ENCODE results near the gene DMD. TPM values are rescaled to one million over a fixed set of nuclear protein-coding genes. Genes with fewer than 3 reads are reported as not detected.

DMD gene
- total RNA-seq, 3 donors from 2014 or later (not counting 1 experiment from before 2014, with no cell fraction given): not detected

DNA sequence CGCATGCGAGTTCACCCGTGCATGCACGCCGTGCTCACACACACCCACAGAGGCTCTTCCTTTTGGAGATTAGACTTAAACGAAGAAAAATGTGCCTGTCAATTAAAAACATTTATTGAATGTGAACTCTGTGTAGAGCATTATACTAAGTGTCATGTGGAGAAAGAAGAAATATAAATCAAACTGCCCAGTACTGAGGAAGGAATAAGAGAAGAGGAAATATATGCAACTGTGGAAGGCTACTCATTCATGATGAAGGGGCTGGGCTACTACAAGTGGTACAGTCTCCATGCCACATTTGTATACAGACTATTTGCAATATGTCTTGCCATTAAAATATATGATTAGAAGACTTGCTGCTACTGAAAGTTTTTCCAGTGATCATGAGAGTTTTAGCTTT lies 714.7 kb downstream of the DMD start:
- Histone ChIP-seq H3K27me3 (ENCODE audit: control insufficient read depth, insufficient read depth, low read length) (no peaks in the 10 kb centered on the region), H3K36me3 (ENCODE audit: control insufficient read depth, insufficient read depth, low read length) (no peaks in the 10 kb centered on the region), H3K4me3 (ENCODE audit: low read length) (no peak overlapping the region), H3K4me1 (ENCODE audit: control insufficient read depth, insufficient read depth, low read length) (no peaks in the 10 kb centered on the region), H3K9me3 (ENCODE audit: control insufficient read depth, insufficient read depth, low read length) (no peaks in the 10 kb centered on the region), H3K27ac (ENCODE audit: low read length) (no peak overlapping the region)
- Mint-ChIP-seq H3K27me3 (ENCODE audit: low read depth in 2 of 2) (no peaks in the 10 kb centered on the region), H3K36me3 (no peaks in the 10 kb centered on the region), H3K27ac (no peak overlapping the region), H3K4me1 (no peaks in the 10 kb centered on the region), H3K9me3 (no peaks in the 10 kb centered on the region), H3K4me3 (no peak overlapping the region)
- WGBS (ENCODE audit: insufficient coverage): 81% methylated on average over 2 of the region's 6 CpGs
- ATAC-seq (no peak), DNase-seq (no peak)
- intact Hi-C loops (cut with micrococcal nuclease): no loop called here
- TF ChIP-seq, protein P1, sequence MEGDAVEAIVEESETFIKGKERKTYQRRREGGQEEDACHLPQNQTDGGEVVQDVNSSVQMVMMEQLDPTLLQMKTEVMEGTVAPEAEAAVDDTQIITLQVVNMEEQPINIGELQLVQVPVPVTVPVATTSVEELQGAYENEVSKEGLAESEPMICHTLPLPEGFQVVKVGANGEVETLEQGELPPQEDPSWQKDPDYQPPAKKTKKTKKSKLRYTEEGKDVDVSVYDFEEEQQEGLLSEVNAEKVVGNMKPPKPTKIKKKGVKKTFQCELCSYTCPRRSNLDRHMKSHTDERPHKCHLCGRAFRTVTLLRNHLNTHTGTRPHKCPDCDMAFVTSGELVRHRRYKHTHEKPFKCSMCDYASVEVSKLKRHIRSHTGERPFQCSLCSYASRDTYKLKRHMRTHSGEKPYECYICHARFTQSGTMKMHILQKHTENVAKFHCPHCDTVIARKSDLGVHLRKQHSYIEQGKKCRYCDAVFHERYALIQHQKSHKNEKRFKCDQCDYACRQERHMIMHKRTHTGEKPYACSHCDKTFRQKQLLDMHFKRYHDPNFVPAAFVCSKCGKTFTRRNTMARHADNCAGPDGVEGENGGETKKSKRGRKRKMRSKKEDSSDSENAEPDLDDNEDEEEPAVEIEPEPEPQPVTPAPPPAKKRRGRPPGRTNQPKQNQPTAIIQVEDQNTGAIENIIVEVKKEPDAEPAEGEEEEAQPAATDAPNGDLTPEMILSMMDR (IDR thresholded peaks at IDR 0.05): no peak

DNA sequence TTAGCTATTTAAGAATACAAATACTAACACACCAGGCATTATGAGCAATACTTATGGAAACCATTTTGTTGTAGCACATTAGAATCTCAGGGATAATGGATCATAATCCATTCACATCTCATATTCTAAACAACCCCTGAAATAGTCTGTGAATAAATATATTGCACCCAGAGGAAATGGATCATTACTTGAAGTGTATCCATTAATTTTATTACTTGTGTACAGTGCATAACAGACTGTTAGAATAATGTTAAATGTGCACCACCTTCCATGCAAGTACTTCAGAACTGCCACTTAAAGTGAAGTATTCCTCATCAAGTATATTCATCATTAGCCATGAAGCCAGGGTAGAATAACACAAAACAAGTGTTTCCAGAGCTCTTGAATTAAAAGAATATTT lies 715.5 kb downstream of the DMD start:
- H3K4me3 ChIP-seq (ENCODE audit: low read length): no peak overlapping the region
- H3K27ac ChIP-seq (ENCODE audit: low read length): no peak overlapping the region
- H3K36me3 ChIP-seq (ENCODE audit: control insufficient read depth, insufficient read depth, low read length): no peaks in the 10 kb centered on the region
- TF ChIP-seq, protein P1 (IDR thresholded peaks at IDR 0.05): no peak
- no peaks in the 10 kb centered on the region for H3K36me3 Mint-ChIP-seq
- H3K9me3 Mint-ChIP-seq: no peaks in the 10 kb centered on the region
- H3K4me3 Mint-ChIP-seq: no peak overlapping the region
- no peaks in the 10 kb centered on the region for H3K4me1 ChIP-seq (ENCODE audit: control insufficient read depth, insufficient read depth, low read length)
- no peaks in the 10 kb centered on the region for H3K9me3 ChIP-seq (ENCODE audit: control insufficient read depth, insufficient read depth, low read length)
- intact Hi-C loops (cut with micrococcal nuclease): no loop called here
- DNase-seq: no peak
- H3K27ac Mint-ChIP-seq: no peak overlapping the region
- H3K4me1 Mint-ChIP-seq: no peaks in the 10 kb centered on the region
- H3K27me3 ChIP-seq (ENCODE audit: control insufficient read depth, insufficient read depth, low read length): no peaks in the 10 kb centered on the region
- no peak for ATAC-seq
- no peaks in the 10 kb centered on the region for H3K27me3 Mint-ChIP-seq (ENCODE audit: low read depth in 2 of 2)

DNA sequence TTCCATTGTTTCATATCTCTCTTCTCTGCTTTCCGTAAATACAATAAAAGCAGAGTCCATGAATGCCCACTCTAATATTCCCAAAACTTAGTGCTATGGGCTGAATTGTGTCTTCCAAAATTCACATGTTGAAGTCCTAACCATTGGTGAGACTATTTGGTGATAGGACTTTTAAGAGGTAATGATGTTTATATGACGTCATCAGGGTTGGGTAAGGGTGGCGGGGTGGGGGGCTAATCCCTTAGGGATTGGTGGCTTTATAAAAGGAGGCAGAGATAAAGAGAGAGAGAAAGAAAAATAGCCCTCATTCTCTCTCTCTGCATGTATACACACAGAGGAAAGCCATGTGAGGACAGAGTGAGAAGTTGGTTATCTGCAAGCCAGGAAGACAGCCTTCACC lies 722.2 kb downstream of the DMD start:
- Histone ChIP-seq H3K4me1 (ENCODE audit: control insufficient read depth, insufficient read depth, low read length) (no peaks in the 10 kb centered on the region), H3K4me3 (ENCODE audit: low read length) (no peak overlapping the region), H3K27me3 (ENCODE audit: control insufficient read depth, insufficient read depth, low read length) (no peaks in the 10 kb centered on the region), H3K36me3 (ENCODE audit: control insufficient read depth, insufficient read depth, low read length) (no peaks in the 10 kb centered on the region), H3K27ac (ENCODE audit: low read length) (no peak overlapping the region), H3K9me3 (ENCODE audit: control insufficient read depth, insufficient read depth, low read length) (no peaks in the 10 kb centered on the region)
- TF ChIP-seq, protein P1 (IDR thresholded peaks at IDR 0.05): no peak
- H3K4me1 Mint-ChIP-seq: no peaks in the 10 kb centered on the region
- 71% methylated on average over 1 of the region's 3 CpGs for WGBS (ENCODE audit: insufficient coverage)
- no peak for ATAC-seq
- H3K36me3 Mint-ChIP-seq: no peaks in the 10 kb centered on the region
- no peaks in the 10 kb centered on the region for H3K27me3 Mint-ChIP-seq (ENCODE audit: low read depth in 2 of 2)
- H3K27ac Mint-ChIP-seq: no peak overlapping the region
- H3K4me3 Mint-ChIP-seq: no peak overlapping the region
- intact Hi-C loops (cut with micrococcal nuclease): no loop called here
- H3K9me3 Mint-ChIP-seq: no peaks in the 10 kb centered on the region
- no peak for DNase-seq

DNA sequence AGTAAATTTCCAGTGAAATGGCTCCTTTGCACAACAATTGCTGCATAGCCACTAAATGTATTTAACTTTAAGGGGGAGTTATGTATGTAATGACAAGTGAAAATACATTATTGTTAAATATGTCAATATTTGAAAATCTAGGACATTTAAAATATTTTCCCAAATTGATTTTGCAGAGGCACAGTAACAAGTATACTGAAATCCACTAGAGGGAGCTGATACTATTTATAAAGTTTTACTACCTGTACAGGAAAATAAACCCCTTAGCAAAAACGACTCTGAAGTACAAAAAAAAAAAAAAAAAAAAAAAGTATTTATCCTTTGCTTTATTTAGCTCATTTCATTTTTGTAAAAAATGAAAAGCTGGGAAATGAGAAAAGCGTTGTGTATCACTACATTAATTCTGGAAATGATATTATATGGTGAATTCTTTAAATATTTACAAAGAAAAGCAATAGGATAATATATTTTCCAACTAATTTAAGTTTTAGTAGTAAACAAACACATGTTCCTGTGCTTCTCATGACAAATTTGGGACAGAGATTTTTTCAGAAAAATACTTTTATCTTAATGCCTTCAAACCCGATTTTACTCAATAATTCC lies 727.7 kb downstream of the DMD start:
- no peak overlapping the region for H3K4me3 ChIP-seq (ENCODE audit: low read length)
- H3K9me3 Mint-ChIP-seq: no peaks in the 10 kb centered on the region
- H3K27me3 ChIP-seq (ENCODE audit: control insufficient read depth, insufficient read depth, low read length): no peaks in the 10 kb centered on the region
- H3K27ac Mint-ChIP-seq: no peak overlapping the region
- no peak overlapping the region for H3K27ac ChIP-seq (ENCODE audit: low read length)
- intact Hi-C loops (cut with micrococcal nuclease): no loop called here
- no peaks in the 10 kb centered on the region for H3K36me3 ChIP-seq (ENCODE audit: control insufficient read depth, insufficient read depth, low read length)
- H3K27me3 Mint-ChIP-seq (ENCODE audit: low read depth in 2 of 2): no peaks in the 10 kb centered on the region
- no CpG with 5 or more reads among the region's 3 CpGs for WGBS (ENCODE audit: insufficient coverage)
- no peak overlapping the region for H3K4me3 Mint-ChIP-seq
- no peaks in the 10 kb centered on the region for H3K4me1 Mint-ChIP-seq
- no peaks in the 10 kb centered on the region for H3K9me3 ChIP-seq (ENCODE audit: control insufficient read depth, insufficient read depth, low read length)
- ATAC-seq (no peak), DNase-seq (no peak)
- TF ChIP-seq, protein P1 (IDR thresholded peaks at IDR 0.05): no peak
- H3K36me3 Mint-ChIP-seq: no peaks in the 10 kb centered on the region
- no peaks in the 10 kb centered on the region for H3K4me1 ChIP-seq (ENCODE audit: control insufficient read depth, insufficient read depth, low read length)

Data from natural killer cell (primary cell).